HepG2 (cell line): ENCODE results near the gene CCNH.

ENCODE experiments used
- E2F2 ChIP-seq: sonication (generic); formaldehyde crosslinking; IDR thresholded peaks from 2 replicates; pipeline ENCODE4 v1.4.0; 2020; ENCODE audit warnings: missing genetic modification reagents, borderline replicate concordance
- PHF20 ChIP-seq: sonication (generic); formaldehyde crosslinking; IDR thresholded peaks from 2 replicates; pipeline ENCODE4 v1.5.0; 2020; ENCODE audit warnings: mild to moderate bottlenecking, missing genetic modification reagents
- SIN3A ChIP-seq: IDR thresholded peaks from 2 replicates; pipeline ENCODE4 v1.6.1; 2011; ENCODE audit warnings: low read depth, mild to moderate bottlenecking, control low read depth, low read length, borderline replicate concordance

- TF ChIP-seq PHF20 (CRISPR knock-in tag) (no peak), E2F2 (CRISPR knock-in tag) (no peak), SIN3A (no peak)
Measured at GRCh38 chr5:87433945-87434344, 21.2 kb upstream of the CCNH start.
